NK-92 treated with Interleukin-12 subunit alpha and Interleukin-12 subunit beta, amount 100 ng/mL, for 24 hours (cell line): ENCODE measurements around the gene ANKRD11.
"Not testable (repeated sequence)": the region's sequence is repeated elsewhere in the genome, so short reads cannot be mapped to it uniquely, and the experiment has no call there.

Experiments used
- DNase-seq: peaks from one replicate; lab custom pipeline; 2025; lab: John Stamatoyannopoulos, UW

Gene ANKRD11

GRCh38 chr16:89363621-89364393, 126.6 kb downstream of the ANKRD11 start:
- peak; percentile 16 for DNase-seq

- not testable (repeated sequence) for DNase-seq
Measured at GRCh38 chr16:89362540-89363223, 127.7 kb downstream of the ANKRD11 start.

GRCh38 chr16:89361751-89362539, 128.4 kb downstream of the ANKRD11 start:
- DNase-seq, result peak; percentile 6

GRCh38 chr16:89360760-89361435, 129.5 kb downstream of the ANKRD11 start:
- DNase-seq, result peak; percentile 68

GRCh38 chr16:89359264-89360147, 130.9 kb downstream of the ANKRD11 start:
- DNase-seq, result no peak

GRCh38 chr16:89358030-89359005, 132.0 kb downstream of the ANKRD11 start:
- DNase-seq, result peak; percentile 65

GRCh38 chr16:89357055-89357816, 133.1 kb downstream of the ANKRD11 start:
- DNase-seq, result peak; percentile 34

- DNase-seq, result no peak
Measured at GRCh38 chr16:89355686-89356085, 134.7 kb downstream of the ANKRD11 start.

- DNase-seq, result no peak
Measured at GRCh38 chr16:89355007-89355406, 135.4 kb downstream of the ANKRD11 start.

GRCh38 chr16:89354325-89354724, 136.0 kb downstream of the ANKRD11 start:
- DNase-seq, result no peak

- DNase-seq, result no peak
Measured at GRCh38 chr16:89352091-89352681, 138.2 kb downstream of the ANKRD11 start.

- no peak for DNase-seq
Measured at GRCh38 chr16:89351645-89352044, 138.7 kb downstream of the ANKRD11 start.

- DNase-seq, result no peak
Measured at GRCh38 chr16:89350701-89351380, 139.5 kb downstream of the ANKRD11 start.

- no peak for DNase-seq
Measured at GRCh38 chr16:89349947-89350633, 140.3 kb downstream of the ANKRD11 start.

- no peak for DNase-seq
Measured at GRCh38 chr16:89347807-89348206, 142.6 kb downstream of the ANKRD11 start.

GRCh38 chr16:89346869-89347268, 143.5 kb downstream of the ANKRD11 start:
- DNase-seq, result no peak

- no peak for DNase-seq
Measured at GRCh38 chr16:89345642-89346150, 144.7 kb downstream of the ANKRD11 start.
